ENCODE data around the gene SH3TC1.
A peak's percentile ranks its signal among the peaks of the same experiment; 100 is the strongest.

SH3TC1 gene

GRCh38 chr4:8263397-8263796 is 64.3 kb downstream of the SH3TC1 start:
- DNase-seq (ENCODE audit: low spot score): no peak

- no peak for DNase-seq (ENCODE audit: low spot score)
Measured at GRCh38 chr4:8264106-8264505, 65.0 kb downstream of the SH3TC1 start.

- no peak for DNase-seq (ENCODE audit: low spot score)
Measured at GRCh38 chr4:8265171-8265929, 66.3 kb downstream of the SH3TC1 start.

- DNase-seq (ENCODE audit: low spot score): no peak
Measured at GRCh38 chr4:8266088-8266487, 67.0 kb downstream of the SH3TC1 start.

- no peak for DNase-seq (ENCODE audit: low spot score)
Measured at GRCh38 chr4:8266508-8266907, 67.4 kb downstream of the SH3TC1 start.

- DNase-seq (ENCODE audit: low spot score): no peak
Measured at GRCh38 chr4:8267077-8267476, 68.0 kb downstream of the SH3TC1 start.

GRCh38 chr4:8268211-8268610 is 69.1 kb downstream of the SH3TC1 start:
- DNase-seq (ENCODE audit: low spot score): no peak

GRCh38 chr4:8268901-8269534 is 69.9 kb downstream of the SH3TC1 start:
- no peak for DNase-seq (ENCODE audit: low spot score)

GRCh38 chr4:8269535-8270417 is 70.7 kb downstream of the SH3TC1 start, which contains the start of gene HTRA3:
HTRA3 (plus strand) TSS chr4:8269754; CDS start chr4:8269969, 215 bp downstream.
- no peak for DNase-seq (ENCODE audit: low spot score)

GRCh38 chr4:8270418-8270771 is 71.3 kb downstream of the SH3TC1 start:
- no peak for DNase-seq (ENCODE audit: low spot score)

GRCh38 chr4:8270912-8271815 is 72.1 kb downstream of the SH3TC1 start:
- DNase-seq (ENCODE audit: low spot score): no peak

- DNase-seq (ENCODE audit: low spot score): no peak
Measured at GRCh38 chr4:8271821-8272220, 72.7 kb downstream of the SH3TC1 start.

GRCh38 chr4:8272472-8273428 is 73.7 kb downstream of the SH3TC1 start:
- DNase-seq (ENCODE audit: low spot score): no peak

- no peak for DNase-seq (ENCODE audit: low spot score)
Measured at GRCh38 chr4:8273450-8273849, 74.4 kb downstream of the SH3TC1 start.

GRCh38 chr4:8274066-8274652 is 75.1 kb downstream of the SH3TC1 start:
- no peak for DNase-seq (ENCODE audit: low spot score)

- peak; percentile 58 for DNase-seq (ENCODE audit: low spot score)
Measured at GRCh38 chr4:8274765-8275547, 75.9 kb downstream of the SH3TC1 start.

- DNase-seq (ENCODE audit: low spot score): no peak
Measured at GRCh38 chr4:8275548-8275910, 76.4 kb downstream of the SH3TC1 start.

- no peak for DNase-seq (ENCODE audit: low spot score)
Measured at GRCh38 chr4:8276358-8277240, 77.5 kb downstream of the SH3TC1 start.

Data from putamen (tissue), 1 donor.